SIG-M5 treated with dmso at 0.1 percent for 504 hours (cell line): ENCODE measurements around the gene RFXAP.
A peak's percentile ranks its signal among the peaks of the same experiment; 100 is the strongest.
"Not testable (repeated sequence)": the region's sequence is repeated elsewhere in the genome, so short reads cannot be mapped to it uniquely, and the experiment has no call there.

Source experiments
- DNase-seq: peaks from one replicate; lab custom pipeline; 2025; ENCODE audit not compliant: unreplicated experiment; lab: John Stamatoyannopoulos, UW

The RFXAP gene

GRCh38 chr13:36818804-36819738 lies at the start of gene RFXAP:
RFXAP (plus strand) TSS chr13:36819222; CDS start chr13:36819358, 136 bp downstream.
- DNase-seq: peak; percentile 79

DNA sequence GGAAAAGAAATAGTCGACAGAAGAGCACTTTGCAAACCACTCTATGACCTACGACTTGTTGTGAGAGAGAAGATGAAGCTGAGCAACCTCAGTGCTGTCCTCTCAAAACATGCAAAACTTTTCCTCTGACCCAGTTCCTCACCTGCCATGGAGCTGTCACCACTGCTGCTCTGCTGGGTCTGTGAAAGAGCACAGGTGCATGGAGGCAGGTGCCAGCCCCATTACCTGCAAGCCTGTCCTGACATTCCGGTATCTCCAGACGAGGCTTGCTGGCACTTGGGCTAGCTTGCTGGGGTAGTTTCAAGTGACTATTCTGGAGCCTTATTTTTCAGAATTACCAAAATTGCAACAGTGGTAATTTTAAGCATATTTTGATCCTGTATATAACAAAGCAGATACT lies 49.5 kb upstream of the RFXAP start:
- no peak for DNase-seq

- no peak for DNase-seq
Measured at GRCh38 chr13:36770741-36771140, 48.3 kb upstream of the RFXAP start.

- DNase-seq: no peak
Measured at GRCh38 chr13:36772853-36773252, 46.2 kb upstream of the RFXAP start.

DNA sequence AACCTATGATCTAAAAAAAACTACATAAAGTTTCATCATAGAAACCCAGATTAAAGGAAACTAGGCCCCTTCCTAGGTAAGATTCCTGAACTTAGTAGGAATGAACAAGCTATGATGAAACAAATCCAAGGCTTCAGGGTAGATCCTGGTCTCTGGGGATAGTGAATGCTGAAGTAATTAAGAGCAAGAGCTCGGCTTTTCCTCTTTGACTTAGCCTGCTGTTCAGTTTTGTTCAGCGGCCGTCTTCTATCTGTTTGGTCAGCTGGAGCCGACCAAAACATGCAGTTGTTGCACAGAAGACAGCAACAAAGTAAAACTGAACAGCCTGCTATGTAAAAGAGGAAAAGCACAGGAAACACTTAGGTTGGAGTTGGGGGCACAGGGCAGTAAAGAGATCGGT lies 44.1 kb upstream of the RFXAP start:
- DNase-seq: no peak

DNA sequence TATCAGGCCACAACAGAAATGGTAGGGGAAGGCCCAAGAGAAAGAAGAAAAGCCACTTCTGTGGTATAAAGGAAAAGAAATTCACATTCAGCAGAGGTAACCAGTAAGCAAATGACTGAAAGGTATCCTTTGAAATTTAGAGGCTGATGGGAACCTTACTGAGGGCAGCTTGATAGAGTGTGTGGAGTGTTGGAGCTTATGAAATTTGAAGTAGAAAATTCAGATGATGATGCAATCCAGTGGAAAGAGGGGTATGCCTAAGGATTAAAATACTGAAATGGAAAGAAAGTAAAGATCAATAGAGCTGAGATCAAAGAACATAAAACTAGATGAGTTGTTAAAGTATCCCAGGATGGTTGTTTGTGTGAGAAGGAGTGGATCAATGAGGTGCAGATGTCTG lies 42.8 kb upstream of the RFXAP start:
- DNase-seq: no peak

GRCh38 chr13:36778083-36778671 lies 40.8 kb upstream of the RFXAP start:
- DNase-seq: no peak

GRCh38 chr13:36783890-36784289 lies 35.1 kb upstream of the RFXAP start:
- DNase-seq: no peak

- DNase-seq: not testable (repeated sequence)
Measured at GRCh38 chr13:36786175-36786574, 32.8 kb upstream of the RFXAP start.

- no peak for DNase-seq
Measured at GRCh38 chr13:36787181-36787580, 31.8 kb upstream of the RFXAP start.

DNA sequence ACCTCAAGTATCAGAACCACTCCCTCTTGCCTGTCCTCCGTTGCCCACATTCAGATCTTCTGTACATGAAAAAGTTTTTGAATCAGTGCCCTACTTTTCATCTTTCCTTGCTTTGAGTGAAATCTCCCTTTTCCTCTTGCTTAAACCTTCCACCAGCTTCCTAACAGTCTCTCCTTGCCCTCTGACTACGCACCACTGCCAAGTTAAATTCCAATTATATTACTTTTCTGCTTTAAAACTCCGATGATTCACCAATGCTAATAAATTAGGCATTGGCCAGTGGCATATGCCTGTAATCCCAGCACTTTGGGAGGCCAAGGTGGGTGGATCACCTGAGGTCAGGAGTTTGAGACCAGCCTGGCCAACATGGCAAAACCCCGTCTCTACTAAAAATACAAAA lies 30.7 kb upstream of the RFXAP start:
- no peak for DNase-seq

DNA sequence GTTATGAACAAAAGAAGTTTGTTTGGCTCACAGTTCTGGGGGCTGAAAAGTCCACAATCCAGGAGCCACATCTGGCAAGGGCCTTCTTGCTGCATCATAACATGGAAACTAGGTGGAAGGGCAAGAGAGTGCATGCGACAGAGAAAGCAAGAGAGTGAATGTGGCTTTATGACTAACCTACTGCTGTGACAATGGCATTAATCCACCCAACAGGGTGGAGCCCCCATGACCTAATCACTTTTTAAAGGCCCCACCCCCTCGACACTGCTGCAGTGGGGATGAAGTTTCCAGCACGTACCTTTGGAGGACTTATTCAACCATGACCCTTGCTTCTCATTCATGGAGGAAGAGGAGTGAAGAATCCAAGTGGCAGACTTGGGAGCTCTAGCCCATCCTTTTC lies 30.0 kb upstream of the RFXAP start:
- no peak for DNase-seq

DNA sequence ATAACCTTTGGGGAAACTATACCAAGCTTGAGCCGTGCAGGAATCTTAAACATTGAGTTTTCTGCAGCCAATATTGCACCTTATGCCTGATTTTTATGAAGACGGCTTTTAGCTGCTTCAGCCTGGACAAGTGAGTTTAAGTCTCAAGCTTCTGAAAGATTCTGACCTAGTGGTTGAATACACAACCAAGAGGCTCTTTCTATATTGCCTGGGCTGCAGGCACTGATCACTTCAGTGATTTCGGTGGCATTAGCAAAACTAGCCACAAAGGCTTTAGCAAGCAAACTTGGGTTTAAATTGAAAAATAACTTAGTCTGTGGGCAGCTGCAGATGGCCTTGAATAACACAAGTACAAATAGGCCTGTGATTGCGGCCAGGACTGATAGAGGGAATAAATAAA lies 29.3 kb upstream of the RFXAP start:
- no peak for DNase-seq

GRCh38 chr13:36794706-36795105 lies 24.3 kb upstream of the RFXAP start:
- DNase-seq: no peak

GRCh38 chr13:36795463-36795862 lies 23.6 kb upstream of the RFXAP start:
- DNase-seq: no peak

- no peak for DNase-seq
Measured at GRCh38 chr13:36796052-36796451, 23.0 kb upstream of the RFXAP start.

- no peak for DNase-seq
Measured at GRCh38 chr13:36801035-36801434, 18.0 kb upstream of the RFXAP start.

DNA sequence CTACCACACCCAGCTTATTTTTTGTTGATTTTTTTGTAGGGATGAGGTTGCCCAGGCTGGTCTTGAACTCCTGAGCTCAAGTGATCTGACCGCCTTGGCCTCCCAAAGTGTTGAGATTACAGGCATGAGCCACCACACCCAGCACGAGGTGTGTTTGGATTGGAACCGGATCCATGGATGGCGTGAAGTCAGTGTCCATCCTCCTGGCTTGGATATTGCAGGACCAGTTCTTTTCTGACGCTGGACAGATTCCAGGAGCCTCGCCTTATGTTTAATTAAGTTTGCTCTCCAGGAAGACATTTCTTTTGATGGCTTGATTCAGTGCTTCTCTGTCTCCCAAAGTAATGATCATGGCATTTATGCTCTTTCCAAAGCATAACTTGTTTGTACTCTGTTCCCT lies 14.4 kb upstream of the RFXAP start:
- DNase-seq: no peak

- peak; percentile 5 for DNase-seq
Measured at GRCh38 chr13:36806102-36806501, 12.9 kb upstream of the RFXAP start.

DNA sequence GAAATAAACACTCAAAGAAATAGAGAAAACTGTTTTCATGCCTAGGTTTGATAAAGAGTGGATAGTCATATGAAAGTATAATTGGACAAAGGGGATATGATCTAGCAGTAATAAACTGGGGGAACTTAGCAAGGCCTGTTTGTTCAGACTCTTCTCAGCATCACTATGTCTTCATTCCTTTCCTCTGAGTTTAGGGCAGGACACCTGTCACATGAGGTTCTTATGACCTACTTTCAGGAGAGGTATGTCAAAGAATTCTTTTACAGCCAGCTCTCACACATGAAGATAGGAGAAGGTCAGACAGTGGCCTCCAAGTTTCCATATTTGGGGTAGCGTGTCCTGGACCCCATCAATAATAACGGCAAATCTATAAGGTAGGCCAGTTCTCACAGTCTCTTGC lies 11.4 kb upstream of the RFXAP start:
- no peak for DNase-seq

GRCh38 chr13:36813225-36813624 lies 5.8 kb upstream of the RFXAP start:
- DNase-seq: no peak

DNA sequence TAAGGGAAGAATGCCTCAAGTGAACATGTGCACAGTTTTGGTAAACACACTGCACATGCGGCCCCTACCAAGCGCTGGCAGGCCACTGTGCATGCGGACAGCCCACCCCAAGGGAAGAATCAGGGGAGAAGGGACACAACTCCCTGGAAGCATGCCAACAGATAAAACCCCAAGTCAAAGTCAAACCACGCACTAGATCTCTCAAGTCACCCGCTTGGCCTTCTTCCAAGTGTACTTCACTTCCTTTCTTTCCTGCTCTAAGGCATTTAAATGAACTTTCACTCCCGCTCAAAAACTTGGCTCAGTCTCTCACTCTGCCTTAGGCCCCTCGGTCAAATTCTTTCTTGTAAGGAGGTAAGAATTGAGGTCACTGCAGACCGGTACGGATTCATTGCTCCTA lies 4.6 kb upstream of the RFXAP start:
- DNase-seq: no peak

DNA sequence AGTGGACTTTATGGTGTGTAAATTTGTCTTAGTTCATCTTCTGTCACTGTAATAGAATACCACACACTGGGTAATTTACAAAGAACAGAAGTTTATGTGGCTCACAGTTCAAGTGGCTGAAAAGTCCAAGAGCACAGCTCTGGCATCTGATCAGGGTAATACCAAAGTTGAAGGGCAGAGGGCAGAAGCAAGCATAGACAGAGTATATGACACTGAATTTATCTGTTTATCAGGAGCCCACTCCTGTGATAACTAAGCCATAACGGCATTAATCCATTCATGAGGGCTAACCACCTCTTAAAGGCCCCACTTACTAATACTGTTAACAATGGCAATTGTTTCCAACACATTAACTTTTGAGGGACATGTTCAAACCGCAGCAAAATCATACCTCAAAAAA lies 4.0 kb upstream of the RFXAP start:
- DNase-seq: peak; percentile 25
